Measurements from ENCODE around the gene SDE2. TPM values are rescaled to one million over a fixed set of nuclear protein-coding genes. Genes with fewer than 3 reads are reported as not detected.
"Not testable (repeated sequence)": the region's sequence is repeated elsewhere in the genome, so short reads cannot be mapped to it uniquely, and the experiment has no call there.

SDE2 gene
- total RNA-seq, 2 donors from 2014 or later: 12.9 to 19.8 TPM

GRCh38 chr1:226021801-226022200 lies 22.7 kb upstream of the SDE2 start:
- no peak overlapping the region for H3K9ac ChIP-seq (ENCODE audit: low read depth in 2 of 2, low read length in 2 of 2)
- H3K9me3 ChIP-seq: no peaks in the 10 kb centered on the region
- no peaks in the 10 kb centered on the region for H3K36me3 ChIP-seq
- no peak overlapping the region for H3K4me3 ChIP-seq
- no peaks in the 10 kb centered on the region for H3K27me3 ChIP-seq
- H3K4me1 ChIP-seq: no peaks in the 10 kb centered on the region
- intact Hi-C loops (cut with DNase I): no loop called here
- TF ChIP-seq CTCF (IDR thresholded peaks at IDR 0.05): no peak
- DNase-seq: no peak
- no peak overlapping the region for H3K27ac ChIP-seq

DNA sequence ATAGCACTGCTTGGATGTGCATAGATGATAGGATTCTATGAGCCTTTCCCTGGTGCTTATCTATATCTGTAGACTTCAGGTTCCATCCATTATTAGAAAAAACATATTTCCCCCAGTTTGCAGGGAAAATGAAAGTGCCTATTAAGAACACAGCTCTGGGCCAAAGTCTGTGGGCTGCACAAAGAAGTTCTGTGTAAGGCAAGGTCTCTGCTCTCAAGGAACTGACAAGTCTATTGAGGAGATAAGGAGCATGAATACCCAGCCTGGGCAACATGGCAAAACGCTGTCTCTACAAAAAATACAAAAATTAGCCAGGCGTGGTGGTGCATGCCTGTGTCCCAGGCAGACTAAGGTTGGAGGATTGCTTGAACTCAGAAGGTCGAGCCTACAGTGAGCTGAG lies 22.3 kb upstream of the SDE2 start:
- Histone ChIP-seq H3K36me3 (no peaks in the 10 kb centered on the region), H3K9ac (ENCODE audit: low read depth in 2 of 2, low read length in 2 of 2) (no peak overlapping the region), H3K9me3 (no peaks in the 10 kb centered on the region), H3K4me1 (no peaks in the 10 kb centered on the region), H3K27ac (no peak overlapping the region), H3K4me3 (no peak overlapping the region), H3K27me3 (no peaks in the 10 kb centered on the region)
- intact Hi-C loops (cut with DNase I): no loop called here
- no peak for DNase-seq
- TF ChIP-seq CTCF (IDR thresholded peaks at IDR 0.05): no peak

DNA sequence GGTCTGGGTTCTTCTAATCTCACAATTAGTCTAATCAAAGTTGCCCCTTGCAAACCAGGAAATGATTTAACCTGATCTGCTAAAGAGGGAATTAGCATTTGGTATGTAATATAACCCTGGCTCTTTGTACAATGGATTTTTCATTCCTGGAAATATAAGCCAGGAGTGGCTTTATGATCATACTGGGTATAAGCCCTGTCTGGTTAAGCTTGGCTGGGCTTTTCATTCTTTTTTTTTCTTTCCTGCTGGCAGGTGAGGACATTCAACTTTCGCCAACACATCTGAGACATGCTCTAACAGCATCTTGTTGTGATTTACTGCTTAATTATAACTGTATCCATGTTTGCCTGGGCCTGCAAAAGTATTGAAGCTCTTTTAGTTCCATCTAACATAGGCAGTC lies 20.4 kb upstream of the SDE2 start:
- H3K27ac ChIP-seq: no peak overlapping the region
- H3K9ac ChIP-seq (ENCODE audit: low read depth in 2 of 2, low read length in 2 of 2): no peak overlapping the region
- no peaks in the 10 kb centered on the region for H3K9me3 ChIP-seq
- TF ChIP-seq CTCF (IDR thresholded peaks at IDR 0.05): no peak
- no peaks in the 10 kb centered on the region for H3K36me3 ChIP-seq
- H3K4me1 ChIP-seq: no peaks in the 10 kb centered on the region
- H3K27me3 ChIP-seq: no peaks in the 10 kb centered on the region
- no peak overlapping the region for H3K4me3 ChIP-seq
- no peak for DNase-seq
- intact Hi-C loops (cut with DNase I): no loop called here

- H3K36me3 ChIP-seq: no peaks in the 10 kb centered on the region
- no peak overlapping the region for H3K4me3 ChIP-seq
- no peak overlapping the region for H3K9ac ChIP-seq (ENCODE audit: low read depth in 2 of 2, low read length in 2 of 2)
- intact Hi-C loops (cut with DNase I): no loop called here
- TF ChIP-seq CTCF (IDR thresholded peaks at IDR 0.05): no peak
- no peaks in the 10 kb centered on the region for H3K27me3 ChIP-seq
- no peaks in the 10 kb centered on the region for H3K4me1 ChIP-seq
- no peak for DNase-seq
- no peak overlapping the region for H3K27ac ChIP-seq
- H3K9me3 ChIP-seq: no peaks in the 10 kb centered on the region
These were observed 17.9 kb upstream of the SDE2 start for GRCh38 chr1:226017070-226017469.

DNA sequence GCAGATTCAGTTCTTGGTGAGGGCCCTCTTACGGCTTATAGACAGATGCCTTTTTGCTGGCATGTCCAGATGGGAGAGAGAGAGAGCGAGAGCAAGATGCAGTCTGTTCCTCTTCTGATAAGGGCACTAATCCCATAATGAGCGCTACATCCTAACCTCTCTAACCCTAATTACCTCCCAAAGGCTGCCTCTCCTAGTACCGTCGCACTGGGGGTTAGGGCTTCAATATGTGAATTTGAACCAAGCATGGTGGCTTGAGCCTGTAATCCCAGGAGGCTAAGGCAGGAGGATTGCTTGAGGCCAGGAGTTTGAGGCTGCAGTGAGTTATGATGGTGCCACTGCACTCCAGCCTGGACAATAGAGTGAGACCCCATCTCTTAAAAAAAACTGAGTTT lies 10.5 kb upstream of the SDE2 start:
- intact Hi-C loops (cut with DNase I): no loop called here
- DNase-seq: no peak
- Histone ChIP-seq H3K27me3 (no peaks in the 10 kb centered on the region), H3K36me3 (no peaks in the 10 kb centered on the region), H3K4me3 (no peak overlapping the region), H3K9ac (ENCODE audit: low read depth in 2 of 2, low read length in 2 of 2) (no peak overlapping the region), H3K27ac (no peak overlapping the region), H3K4me1 (no peaks in the 10 kb centered on the region), H3K9me3 (no peaks in the 10 kb centered on the region)
- TF ChIP-seq CTCF (IDR thresholded peaks at IDR 0.05): no peak

DNA sequence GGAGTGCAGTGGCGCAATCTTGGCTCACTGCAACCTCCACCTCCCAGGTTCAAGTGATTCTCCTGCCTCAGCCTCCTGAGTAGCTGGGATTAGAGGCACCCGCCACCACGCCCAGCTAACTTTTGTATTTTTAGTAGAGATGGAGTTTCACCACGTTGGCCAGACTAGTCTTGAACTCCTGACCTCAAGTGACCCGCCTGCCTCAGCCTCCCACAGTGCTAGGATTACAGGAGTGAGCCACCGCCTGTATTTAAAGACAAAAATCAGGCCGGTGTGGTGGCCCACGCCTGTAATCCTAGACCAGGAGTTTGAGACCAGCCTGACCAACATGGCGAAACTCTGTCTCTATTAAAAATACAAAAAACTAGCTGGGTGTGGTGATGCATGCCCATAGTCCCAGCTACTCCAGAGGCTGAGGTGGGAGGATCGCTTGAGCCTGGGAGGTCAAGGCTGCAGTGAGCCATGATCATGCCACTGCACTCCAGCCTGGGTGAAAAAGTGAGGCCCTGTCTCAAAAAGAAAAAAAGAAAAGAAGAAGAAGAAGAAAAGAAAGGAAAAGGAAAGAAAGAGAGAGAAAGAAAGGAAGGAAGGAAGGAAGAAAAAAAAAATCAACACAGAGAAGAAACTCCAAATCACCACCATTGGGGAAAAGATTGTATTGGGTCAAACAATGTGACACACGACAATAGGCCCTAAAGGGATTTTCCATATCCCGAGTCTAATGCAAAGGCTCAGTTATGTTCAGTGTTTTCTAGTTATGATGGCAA lies 8.2 kb upstream of the SDE2 start:
- H3K9ac ChIP-seq (ENCODE audit: low read depth in 2 of 2, low read length in 2 of 2); H3K27ac ChIP-seq; H3K4me1 ChIP-seq; H3K27me3 ChIP-seq; DNase-seq; H3K9me3 ChIP-seq; intact Hi-C loops (cut with DNase I); H3K4me3 ChIP-seq; H3K36me3 ChIP-seq: not testable (repeated sequence)
